Measurements from ENCODE around the gene C19orf53.
"Not testable (repeated sequence)": the region's sequence is repeated elsewhere in the genome, so short reads cannot be mapped to it uniquely, and the experiment has no call there.

The C19orf53 gene

DNA sequence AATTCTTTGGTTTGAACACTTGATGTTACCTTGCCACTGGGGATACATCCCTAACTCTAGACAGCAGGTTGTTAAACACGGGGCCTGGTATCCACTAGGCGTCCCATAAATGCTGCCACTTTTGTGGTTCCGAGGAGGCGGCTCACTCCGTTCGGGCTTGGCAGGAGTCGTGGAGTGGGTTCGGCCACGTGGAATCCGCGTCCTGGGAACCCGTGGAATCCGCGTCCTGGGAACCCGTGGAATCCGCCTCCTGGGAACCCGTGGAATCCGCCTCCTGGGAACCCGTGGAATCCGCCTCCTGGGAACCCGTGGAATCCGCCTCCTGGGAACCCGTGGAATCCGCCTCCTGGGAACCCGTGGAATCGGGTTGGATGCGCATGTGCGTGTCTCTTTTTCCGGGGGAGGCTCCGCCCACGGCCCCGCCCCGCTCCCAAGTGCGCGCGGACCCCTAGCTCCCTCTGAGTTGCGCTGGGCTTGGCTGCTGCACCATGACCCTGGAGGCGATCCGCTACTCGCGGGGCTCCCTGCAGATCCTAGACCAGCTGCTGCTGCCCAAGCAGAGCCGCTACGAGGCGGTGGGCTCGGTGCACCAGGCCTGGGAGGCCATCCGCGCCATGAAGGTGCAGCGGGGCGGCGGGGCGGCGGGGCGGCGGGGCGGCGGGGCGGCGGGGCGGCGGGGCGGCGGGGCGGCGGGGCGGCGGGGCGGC lies 10.0 kb upstream of the C19orf53 start, which contains the start of gene MRI1:
Gene MRI1 (plus strand): TSS at position 422 of the 707 bp plus-strand sequence. CDS start 67 bp downstream, at position 489.
- peak; percentile 15 for DNase-seq

- DNase-seq = no peak
Observed at GRCh38 chr19:13764821-13765394, 9.3 kb upstream of the C19orf53 start.

DNA sequence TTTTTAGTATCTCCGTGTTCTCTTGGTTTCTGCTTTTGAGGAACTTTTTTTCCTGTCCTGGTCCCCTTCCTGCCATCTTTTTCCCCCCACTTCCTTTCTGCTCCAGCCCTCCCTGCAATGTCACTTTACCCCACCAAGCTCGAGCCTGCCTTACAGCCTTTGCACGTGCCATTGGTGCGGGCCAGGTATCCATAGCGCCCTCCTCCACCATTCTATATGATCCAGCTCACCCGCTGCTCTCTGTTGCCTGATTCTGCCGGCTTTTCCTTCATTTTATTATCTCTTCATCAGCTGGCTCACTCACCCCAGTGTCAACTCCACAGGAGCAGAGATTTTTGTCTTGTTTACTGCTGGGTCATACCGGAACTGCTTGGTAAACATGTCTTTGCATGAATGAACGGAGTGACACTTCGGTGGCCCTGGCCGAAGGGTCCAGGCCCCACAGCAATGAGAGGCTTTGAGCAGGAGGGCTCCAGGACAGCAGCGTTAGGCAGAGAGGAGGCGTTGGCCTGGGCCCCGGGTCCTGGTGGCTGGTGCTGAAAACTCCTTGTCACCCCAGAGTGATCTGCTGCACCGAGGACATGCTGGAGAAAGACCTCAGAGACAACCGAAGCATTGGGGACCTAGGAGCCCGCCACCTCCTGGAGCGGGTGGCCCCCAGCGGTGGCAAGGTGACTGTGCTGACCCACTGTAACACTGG lies 8.7 kb upstream of the C19orf53 start:
- DNase-seq = no peak

DNA sequence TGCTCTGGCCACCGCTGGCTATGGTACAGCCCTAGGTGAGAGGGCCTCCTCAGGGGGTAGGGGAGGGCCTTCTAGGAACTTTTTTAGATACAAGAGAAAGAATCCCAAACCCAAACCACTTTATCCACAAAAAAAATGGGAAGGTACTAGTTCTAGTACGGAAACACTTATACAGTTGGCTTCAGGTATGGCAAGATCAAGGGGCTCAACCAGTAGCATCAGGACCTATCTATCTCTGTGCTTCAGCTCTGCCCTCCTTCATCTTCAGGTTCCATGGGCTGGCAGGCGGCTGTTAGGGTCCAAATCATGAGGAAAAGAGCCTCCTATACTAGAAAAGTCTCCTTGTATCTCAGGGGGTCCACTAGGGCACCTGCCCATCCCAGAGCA lies 8.2 kb upstream of the C19orf53 start:
- DNase-seq = no peak

DNA sequence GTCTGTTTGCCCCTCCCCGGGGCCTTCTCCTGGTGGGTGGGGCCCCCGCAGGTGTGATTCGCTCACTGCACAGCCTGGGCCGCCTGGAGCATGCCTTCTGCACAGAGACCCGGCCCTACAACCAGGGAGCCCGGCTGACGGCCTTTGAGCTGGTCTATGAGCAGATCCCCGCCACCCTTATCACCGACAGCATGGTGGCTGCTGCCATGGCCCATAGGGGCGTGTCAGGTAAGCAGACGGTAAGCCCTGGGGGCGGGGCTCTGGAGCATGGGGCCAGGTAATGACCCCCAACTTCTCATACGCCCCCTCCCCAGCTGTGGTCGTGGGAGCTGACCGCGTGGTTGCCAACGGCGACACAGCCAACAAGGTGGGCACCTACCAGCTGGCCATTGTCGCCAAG lies 5.7 kb upstream of the C19orf53 start:
- DNase-seq = no peak

DNA sequence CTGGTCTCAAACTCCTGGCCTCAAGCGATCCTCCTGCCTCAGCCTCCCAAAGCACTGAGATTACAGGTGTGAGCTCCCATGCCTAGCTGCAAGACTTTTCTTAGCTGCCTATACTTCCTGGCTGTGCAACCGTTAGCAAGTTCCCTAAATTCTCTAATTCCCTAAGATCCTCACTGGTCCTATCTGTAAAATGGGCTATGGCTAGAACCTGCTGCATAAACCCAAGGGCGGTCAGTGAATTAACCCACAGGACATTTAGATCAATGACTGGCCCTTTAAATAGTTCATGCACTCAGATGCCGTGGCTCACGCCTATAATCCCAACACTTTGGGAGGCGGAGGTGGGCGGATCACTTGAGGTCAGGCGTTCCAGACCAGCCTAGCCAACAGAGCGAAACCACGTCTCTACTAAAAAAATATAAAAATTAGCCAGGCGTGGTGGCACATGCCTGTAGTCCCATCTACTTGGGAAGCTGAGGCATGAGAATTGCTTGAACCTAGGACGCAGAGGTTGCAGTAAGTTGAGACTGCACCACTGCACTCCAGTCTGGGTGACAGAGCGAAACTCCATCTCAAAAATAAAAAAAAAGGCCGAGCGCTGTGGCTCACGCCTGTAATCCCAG lies 4.1 kb upstream of the C19orf53 start:
- no peak for DNase-seq

GRCh38 chr19:13778398-13778797 lies 4.1 kb downstream of the C19orf53 start:
- DNase-seq = no peak

DNA sequence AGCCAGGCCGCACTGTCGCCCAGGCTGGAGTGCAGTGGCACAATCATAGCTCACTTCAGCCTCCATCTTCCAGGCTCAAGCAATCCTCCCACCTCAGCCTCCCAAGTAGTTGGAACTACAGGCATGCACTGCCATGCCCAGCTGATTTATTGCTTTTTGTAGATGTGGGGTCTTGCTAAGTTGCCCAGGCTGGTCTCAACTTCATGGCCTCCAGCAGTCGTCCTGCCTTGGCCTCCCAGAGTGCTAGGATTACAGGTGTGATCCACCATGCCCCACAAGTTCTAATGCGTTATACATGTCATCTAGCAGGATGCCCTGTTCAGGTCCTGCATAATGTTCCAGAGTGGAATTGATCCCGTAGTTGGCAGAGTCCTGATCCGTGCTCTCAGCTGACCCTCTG lies 4.6 kb downstream of the C19orf53 start:
- DNase-seq = no peak

- not testable (repeated sequence) for DNase-seq
Observed at GRCh38 chr19:13779794-13780193, 5.5 kb downstream of the C19orf53 start.

GRCh38 chr19:13781547-13781946 lies 7.3 kb downstream of the C19orf53 start:
- DNase-seq = peak; percentile 56

GRCh38 chr19:13782537-13782936 lies 8.3 kb downstream of the C19orf53 start:
- DNase-seq = no peak

DNA sequence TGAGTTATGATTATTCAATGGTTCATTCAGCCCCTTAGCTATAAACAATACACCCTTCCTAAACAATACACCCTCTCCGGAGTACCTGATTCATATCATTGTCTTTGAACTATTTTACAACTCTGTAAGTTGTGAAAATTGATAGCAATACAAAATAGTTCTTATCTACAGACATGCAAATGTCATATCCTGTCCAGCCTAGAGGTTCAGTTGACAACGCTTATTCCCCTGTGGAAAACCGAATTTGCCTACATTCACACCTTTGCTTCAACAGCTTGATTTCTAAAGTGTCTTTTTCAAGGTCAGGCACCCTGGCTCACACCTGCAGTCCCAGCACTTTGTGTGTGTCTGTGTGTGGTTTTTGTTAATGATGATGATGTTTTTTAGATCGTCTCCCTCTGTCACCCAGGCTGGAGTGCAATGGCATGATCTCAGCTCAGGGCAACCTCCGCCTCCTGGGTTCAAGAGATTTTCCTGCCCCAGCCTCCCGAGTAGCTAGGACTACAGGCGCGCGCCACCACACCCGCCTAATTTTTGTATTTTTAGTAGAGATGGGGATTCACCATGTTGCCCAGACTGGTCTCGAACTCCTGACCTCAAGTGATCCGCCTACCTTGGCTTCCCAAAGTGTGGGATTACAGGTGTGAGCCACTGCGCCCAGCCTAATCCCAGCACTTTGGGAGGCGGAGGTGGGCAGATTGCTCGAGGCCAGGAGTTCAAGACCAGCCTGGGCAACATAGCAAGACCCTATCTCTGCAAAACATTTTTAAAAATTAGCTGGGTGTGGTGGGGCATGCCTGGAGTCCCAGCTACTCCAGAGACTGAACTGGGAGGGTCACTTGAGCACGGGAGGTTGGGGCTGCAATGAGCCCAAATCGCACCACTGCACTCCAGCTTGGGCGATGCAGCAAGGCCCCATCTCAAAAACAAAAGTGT lies 9.6 kb downstream of the C19orf53 start:
- DNase-seq = no peak

GRCh38 chr19:13784731-13785452 lies 10.6 kb downstream of the C19orf53 start:
- peak; percentile 17 for DNase-seq

GRCh38 chr19:13788991-13789390 lies 14.7 kb downstream of the C19orf53 start:
- no peak for DNase-seq

GRCh38 chr19:13790354-13790753 lies 16.1 kb downstream of the C19orf53 start:
- DNase-seq = no peak

- DNase-seq = not testable (repeated sequence)
Observed at GRCh38 chr19:13793317-13793716, 19.1 kb downstream of the C19orf53 start.

DNA sequence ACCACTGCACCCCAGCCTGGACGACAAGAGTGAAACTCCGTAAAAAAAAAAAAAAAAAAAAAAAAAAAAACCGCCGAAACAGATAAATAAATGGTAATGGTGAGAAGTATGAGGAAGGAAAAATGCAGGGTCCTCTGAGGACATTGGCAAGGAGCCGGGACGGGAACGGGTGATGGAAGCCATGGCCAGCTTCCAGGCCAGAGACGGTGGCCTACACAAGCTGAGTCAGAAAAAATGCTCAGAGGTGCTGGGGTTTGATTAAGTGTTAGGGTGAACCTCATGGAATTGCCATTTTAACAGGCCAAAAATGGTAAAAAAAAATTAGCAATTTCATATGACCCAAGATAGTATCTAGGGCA lies 20.1 kb downstream of the C19orf53 start:
- DNase-seq = no peak

- DNase-seq = peak; percentile 98
Observed at GRCh38 chr19:13794757-13795589, 20.7 kb downstream of the C19orf53 start, which contains the start of gene ZSWIM4. Gene ZSWIM4 (plus strand): TSS chr19:13795443. CDS start chr19:13795649, 206 bp downstream.

DNA sequence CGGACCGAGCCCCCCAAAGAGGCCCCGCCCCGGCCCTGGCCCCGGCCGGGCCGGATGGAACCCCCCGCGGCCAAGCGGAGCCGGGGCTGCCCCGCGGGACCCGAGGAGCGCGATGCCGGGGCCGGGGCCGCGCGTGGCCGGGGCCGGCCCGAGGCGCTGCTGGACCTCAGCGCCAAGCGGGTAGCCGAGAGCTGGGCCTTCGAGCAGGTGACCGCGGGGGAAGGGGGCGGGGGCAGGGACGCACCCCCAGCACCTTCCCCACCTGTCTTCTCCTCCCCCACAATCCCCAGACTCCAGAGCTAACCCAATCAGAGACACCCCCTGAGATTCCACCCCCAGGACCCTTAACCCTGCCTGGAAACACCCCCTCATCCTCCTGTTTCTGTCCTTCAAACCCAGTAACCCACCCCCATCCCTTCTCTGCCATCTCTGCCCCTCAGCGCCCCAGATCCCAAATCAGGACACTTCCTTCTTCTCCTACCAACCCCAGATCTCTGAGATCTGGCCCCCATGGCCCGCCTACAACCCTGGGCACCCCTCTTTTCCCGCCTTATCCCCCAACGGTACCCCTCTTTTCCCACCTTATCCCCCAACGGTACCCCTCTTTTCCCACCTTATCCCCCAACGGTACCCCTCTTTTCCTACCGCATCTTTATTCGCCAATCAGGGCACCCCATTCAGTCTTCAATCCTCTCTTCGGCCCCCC lies 21.5 kb downstream of the C19orf53 start:
- DNase-seq = no peak

Data from DMS 273 treated with DMSO at 0.1 percent for 48 hours (cell line).